HuH-7 (cell line): ENCODE data around the gene TCF7L2.

Source experiments
- DNase-seq: peaks from one replicate; pipeline ENCODE4 v3.0.0; 2011; ENCODE audit warnings: low spot score

TCF7L2 gene

GRCh38 chr10:112966194-112966855 lies 16.3 kb downstream of the TCF7L2 start:
- no peak for DNase-seq

- DNase-seq = no peak
These were observed 17.2 kb downstream of the TCF7L2 start for GRCh38 chr10:112967200-112967599.

- DNase-seq = no peak
These were observed 19.1 kb downstream of the TCF7L2 start for GRCh38 chr10:112969131-112969530.

GRCh38 chr10:112969542-112969941 lies 19.5 kb downstream of the TCF7L2 start:
- DNase-seq = peak; percentile 70

DNA sequence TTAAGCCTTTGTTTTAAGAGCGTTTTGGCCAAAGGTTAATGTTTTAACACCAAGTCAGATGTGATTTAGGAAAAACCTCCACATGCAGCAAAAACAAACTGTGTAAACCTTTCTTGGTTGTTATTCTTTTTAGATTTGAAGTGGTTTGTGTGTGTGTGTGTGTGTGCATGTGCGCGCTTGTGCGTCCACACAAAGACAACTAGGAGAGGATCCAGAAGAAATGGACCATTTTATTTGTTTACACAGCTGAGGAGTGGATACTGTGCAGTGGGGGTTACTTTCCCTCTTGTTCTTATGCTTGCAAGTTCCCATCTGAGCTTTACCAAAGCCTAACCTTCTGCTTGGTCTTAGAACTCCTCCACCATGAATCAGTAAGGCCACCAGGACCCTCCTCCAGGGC lies 20.0 kb downstream of the TCF7L2 start:
- DNase-seq = no peak

DNA sequence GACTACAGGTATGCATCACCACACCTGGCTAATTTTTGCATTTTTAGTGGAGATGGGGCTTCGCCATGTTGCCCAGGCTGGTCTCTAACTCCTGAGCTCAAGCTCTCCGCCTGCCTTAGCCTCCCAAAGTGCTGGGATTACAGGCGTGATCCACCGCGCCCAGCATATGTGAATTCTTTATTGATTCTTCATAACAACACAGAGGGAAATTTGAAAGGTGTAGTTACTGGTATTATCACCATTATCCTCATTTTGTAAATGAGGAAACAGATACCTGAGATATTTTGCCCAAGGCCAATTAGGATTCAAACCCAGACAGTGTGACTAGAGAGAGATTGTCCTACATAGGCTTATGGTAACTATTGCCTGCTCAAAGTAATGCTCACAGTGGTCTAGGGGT lies 22.6 kb downstream of the TCF7L2 start:
- no peak for DNase-seq

- no peak for DNase-seq
These were observed 23.0 kb downstream of the TCF7L2 start for GRCh38 chr10:112973046-112973445.

DNA sequence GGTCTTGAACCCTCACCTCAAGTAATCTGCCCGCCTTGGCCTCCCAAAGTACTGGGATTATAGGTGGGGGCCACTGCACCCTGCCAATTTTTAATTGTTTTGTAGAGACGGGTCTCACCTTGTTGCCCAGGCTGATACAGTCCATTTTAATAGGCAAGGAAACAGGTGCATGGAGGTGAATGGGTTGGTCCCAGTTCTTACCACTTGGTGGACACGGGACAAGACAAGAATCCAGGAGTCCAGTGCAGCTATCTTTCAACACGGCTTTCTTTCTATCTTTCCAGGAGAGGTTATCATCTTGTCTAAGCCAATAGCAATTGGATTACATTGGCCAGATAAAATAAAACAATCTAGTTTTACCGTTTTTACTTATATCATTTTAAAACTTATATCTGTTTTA lies 23.8 kb downstream of the TCF7L2 start:
- no peak for DNase-seq

GRCh38 chr10:112977426-112977898 lies 27.4 kb downstream of the TCF7L2 start:
- DNase-seq = no peak

DNA sequence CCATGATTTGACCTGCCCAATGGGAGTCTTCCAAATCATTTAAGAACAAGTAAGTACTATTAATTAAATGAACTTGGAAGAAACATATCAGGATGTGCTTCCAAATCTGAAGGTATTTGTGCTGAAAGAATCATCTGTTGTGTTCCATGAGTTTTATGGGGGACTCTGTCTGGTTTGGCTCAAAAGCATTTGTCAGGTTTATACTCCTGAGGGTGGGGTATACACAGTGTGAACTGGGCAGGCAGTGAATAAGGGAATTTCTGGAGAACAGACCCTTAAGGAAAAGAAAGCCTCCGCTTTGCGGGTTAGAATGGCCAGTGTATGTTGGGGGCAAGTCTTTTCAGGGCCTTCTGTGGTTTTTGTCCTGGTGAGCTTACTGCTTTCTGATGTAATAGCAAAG lies 29.9 kb downstream of the TCF7L2 start:
- DNase-seq = no peak

- no peak for DNase-seq
These were observed 30.9 kb downstream of the TCF7L2 start for GRCh38 chr10:112980937-112981336.

DNA sequence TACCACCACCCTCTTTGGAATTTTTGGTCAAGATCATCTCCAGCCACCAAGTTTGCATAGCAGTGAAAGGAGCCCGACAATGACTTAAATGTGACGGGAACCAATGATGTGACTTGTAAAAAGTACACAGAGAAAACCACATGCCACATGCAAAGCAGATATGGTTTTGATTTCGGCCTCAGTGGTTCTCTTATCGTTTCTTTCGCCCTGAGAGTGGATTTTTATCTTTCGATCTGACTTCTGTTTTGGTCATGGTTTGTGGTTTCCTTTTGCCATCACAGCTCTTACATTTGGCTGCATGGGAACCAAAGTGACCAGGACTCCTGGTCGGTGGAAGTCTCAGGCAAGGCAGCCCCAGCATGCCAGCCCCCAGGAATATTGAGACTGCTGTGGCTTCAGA lies 31.5 kb downstream of the TCF7L2 start:
- no peak for DNase-seq

DNA sequence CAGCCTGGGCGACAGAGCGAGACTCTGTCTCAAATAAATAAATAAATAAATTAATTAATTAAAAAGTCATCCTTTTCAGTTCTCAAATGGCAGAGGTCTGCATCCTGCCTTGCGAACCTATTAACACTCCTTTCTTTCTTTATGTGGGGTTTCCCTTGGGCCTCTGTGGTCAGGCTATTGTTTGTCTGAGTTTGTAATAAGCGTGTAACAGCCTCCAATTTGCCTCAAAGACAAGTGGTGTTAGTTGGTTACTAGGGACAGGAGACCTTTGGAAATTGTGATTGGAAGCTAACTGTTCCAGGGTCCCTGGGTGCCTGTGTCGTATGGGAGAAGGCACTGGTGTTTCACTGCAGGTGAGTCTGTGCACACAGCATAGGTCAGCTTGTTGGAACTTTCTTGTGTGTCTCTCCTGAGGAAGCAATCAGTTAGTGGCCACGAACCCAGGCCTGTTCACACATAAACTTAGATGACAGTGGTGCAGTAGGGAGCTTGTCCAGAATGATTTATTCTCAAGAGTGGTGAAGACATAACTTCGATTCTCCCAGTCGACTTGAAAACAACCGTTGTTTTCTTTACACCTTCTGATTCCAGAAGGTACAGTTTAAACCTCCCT lies 33.5 kb downstream of the TCF7L2 start:
- DNase-seq = no peak

DNA sequence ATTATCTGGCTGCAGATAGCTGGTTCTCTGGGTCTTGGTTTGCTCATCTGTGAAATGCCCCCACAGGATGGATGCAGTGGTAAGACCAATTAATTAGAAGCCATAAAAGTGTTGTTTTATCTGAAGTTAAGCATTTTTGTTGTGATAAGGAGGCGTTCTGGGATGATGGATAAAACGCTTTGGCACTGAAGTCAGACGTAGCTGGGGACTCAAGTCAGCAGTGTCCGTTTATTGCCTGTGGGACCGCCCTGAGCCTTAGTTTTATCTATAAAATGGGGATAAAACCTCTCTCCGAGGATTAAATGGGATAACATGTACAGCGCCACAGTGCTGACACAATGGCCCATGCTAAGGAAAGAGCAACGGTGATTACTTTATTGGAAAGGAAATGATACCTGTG lies 34.7 kb downstream of the TCF7L2 start:
- DNase-seq = no peak

- no peak for DNase-seq
These were observed 35.9 kb downstream of the TCF7L2 start for GRCh38 chr10:112985690-112986543.

DNA sequence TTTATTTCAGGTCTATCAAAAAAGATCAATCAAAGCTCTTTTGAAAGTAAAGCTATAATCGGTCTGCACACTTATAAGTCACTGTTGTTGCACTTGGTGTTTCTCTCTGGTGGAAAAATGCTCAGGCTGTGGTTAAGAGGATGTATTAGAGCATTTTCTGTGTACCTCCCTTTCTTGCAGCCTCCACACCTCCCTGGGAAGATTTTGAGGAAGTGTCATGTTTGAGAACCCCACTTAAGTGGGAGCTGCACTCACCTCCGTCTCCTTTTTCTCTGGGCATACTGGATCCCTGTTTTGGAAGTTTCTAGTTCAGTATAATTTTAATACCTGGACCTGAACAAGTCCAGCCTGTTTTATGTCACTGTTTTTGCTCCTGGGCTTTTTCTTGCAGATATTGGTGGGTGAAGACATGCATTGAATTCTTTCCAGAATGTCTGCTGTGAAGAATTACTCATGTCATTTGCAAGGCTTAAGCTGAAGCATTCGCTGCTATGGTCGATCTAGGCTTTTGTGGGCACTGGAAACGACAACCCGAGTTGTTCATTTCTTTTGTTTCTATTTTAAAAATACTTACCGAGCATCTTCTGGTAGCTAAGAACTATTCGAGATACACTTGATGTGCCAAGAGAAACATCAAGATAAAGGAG lies 36.6 kb downstream of the TCF7L2 start:
- no peak for DNase-seq

DNA sequence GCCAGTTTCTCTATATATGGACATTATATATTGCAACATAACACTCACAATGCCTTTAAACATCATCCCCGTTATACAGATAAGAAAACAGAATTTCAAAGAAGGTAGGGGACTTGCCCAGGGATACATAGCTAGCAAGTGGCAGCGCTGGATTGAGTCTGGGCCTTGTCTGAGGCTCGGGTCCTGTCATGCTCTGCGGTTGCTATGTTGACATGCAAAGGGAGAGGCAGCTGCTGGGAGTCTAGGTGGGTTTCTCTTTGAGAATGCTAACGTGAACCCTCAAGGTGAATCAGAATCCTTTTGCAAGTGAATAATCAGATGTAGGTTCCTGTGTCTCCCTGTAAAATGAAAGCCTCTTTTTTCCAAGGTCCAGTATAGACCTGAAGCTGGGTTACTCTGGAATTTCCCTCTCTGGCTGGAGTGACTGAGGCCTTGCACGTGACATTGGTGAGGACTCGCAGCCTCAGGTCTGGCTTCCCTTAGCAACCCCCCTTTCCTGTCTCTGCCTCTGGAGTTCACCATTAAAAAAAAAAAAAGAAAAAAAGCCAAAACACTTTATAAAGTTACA lies 38.9 kb downstream of the TCF7L2 start:
- no peak for DNase-seq

DNA sequence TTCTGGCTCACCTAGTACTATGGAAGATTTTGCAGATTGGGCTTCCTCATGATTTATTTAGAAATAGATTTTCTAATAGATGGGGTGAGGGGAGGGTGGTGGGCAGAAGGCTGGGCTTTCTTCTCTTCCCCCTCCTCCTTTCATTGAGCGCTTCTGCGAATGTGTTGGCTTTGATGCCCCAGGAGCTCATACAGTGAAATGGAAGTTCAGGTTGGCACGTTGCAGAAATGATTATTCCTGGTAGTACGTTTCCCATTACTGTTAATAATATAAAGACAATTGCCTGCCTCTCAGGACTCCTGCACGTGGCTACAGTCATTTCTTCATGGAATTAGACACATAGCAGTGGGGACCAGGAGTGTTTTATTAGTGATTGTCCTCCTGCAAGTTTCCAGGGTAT lies 39.8 kb downstream of the TCF7L2 start:
- no peak for DNase-seq

GRCh38 chr10:112990271-112990670 lies 40.2 kb downstream of the TCF7L2 start:
- no peak for DNase-seq

- no peak for DNase-seq
These were observed 41.9 kb downstream of the TCF7L2 start for GRCh38 chr10:112991888-112992491.

- DNase-seq = no peak
These were observed 46.4 kb downstream of the TCF7L2 start for GRCh38 chr10:112996462-112996861.

DNA sequence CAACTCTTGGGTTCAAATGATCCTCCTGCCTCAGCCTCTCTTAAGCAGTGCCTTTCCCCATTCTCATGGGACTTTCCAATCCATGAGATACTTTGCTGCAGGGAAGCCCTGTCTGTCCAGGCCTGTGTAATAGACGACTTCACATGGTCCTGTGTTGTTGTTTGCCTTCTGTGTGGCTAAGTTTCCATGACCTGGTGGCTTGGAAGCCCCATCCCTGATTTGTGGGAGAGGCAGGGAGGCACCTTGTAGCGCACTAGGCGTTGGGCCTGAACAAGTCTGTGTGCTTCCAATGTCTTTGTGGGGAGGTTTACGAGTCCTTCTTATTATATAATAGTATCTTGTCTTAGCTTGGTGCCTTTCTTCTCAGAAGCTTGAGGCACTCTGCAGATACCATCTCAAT lies 49.1 kb downstream of the TCF7L2 start:
- no peak for DNase-seq
